ENCODE results near the gene NUB1.

Gene NUB1

GRCh38 chr7:151406051-151406875, 64.7 kb downstream of the NUB1 start:
- no peak for DNase-seq

DNA sequence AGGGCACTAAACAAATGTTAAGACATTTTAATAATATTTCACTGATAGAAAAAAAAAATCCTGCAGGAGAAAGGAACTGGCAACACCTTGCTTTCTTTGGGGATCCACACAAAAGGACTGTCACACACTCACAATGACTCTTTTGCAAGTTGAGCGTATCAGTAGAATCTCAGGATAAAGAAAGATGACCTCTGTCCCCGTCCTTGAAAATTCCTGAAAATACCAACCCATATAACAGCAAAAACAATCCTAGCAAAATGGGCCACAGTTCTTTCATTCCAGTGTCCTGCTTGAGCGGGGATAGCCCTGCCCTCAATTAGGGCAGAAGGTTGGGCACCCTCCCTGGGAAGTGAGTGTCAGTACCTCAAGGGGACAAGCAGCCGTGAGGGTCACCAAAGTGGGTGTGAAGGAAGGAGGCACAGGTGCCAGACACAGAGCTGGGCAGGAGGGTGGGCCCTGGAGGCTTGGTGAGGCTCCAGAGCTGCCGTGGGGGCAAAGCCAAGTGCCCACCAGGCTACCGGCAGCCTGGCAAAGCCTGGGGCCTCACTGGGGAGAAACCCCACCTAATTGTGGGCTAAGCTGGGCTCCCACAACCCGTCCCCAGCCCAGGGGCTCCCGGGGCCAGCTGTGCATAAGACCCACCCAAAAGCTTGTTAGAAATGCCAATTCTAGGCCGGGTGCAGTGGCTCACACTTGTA, 65.4 kb downstream of the NUB1 start:
- DNase-seq: no peak

DNA sequence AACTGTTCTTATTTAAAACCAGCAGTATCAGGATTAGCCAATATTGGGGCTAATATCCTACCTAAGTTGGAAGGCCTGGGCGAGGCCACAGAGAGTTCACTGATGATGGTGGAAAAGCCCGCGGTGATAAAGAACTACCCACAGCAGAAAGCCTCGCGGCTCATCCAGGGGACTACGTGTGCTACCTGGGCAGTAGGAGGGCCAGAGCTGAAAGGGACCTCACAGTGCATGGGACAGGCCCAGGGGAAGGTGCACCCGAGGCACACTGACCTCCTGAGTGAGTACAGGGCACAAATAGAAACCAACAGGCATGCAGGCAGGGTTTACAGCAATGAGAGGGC, 66.9 kb downstream of the NUB1 start:
- no peak for DNase-seq

- no peak for DNase-seq
These were observed 67.4 kb downstream of the NUB1 start for GRCh38 chr7:151408839-151409666.

DNA sequence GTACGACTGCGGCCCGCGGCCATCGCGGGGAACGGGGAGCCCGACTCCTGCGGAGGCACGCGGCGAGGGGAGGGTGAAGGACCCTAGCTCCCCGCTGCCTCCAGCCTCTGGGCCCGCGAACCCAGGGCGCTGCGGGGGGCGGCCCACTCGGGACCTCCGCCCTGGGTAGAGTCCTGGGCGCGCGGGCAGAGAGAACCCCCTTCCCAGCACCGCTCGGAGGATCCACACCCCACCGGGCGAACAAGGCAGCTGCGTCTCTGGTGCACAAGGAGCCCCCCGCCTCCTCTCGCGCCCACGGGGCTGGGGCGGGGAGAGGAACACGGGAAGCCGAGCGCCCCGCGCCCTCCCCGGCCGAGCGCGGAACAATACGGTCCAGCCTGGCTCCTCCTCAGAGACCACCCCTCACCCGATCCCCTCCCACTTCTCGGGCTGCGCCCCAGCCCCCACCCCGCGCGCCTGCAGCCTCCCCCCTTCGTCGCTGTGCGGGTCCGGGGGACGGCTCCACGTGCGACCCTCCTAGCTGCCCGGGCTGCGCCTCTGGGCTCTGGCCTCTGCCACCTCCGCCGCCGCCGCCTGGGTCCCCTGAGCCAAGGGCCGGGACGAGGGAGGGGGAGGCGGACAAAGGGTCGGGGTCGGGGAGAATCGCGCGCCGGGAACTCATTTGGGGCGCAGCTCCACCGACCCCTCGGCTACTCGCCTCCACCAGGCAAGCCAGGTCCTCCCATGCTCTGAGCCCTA, 68.2 kb downstream of the NUB1 start, which contains the start of gene WDR86:
Gene WDR86, minus strand, starts transcription at position 372 of the 738 bp plus-strand sequence. CDS start 449 bp downstream, outside the sequence.
- DNase-seq: no peak

DNA sequence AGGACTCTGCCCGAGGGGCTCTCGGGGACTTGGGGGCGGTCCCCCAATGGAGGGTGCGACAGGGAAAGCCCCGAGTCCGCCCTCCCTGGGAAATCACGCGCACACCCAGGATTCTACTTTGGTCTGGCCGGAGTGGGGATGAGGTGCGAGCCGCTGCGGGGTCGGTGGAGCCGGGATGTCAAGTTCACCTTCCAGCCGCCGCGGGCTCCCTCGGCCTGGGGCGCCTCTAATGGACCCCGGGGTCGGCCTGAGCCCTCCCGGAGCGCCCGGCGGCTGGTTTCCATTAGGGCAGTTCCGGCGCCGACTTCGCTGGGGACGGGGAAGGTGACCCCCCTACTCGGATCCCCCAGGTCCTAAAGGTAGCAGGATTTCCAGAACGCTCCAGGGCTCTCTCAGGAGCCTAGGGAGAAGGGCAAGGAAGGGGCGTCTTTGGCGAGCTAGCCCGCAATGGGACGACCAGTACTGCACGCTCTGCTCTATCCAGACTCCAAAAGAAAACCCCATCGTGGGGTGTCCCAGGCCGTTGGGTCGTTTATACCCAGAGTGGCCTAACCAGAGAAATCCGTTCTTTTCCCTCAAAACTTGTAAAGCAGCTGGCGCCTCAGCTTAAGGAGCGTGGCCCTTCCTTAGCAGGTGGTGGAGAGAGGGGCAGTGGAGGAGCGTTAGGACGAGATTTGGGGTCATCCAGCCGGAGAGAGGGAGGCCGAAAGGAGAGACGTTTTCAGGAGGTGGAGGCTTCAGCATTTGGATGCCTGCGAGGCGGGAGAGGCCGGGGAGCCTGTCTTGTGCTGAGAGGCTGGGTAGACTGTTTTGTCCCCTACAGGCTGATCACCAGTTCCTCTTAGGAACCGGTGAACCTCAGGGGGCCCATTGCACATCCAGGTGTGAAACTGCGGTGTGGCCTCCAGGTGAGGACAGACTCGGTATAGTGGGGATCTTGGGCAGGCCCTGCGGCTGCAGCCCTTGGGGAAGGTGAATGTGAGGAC, 69.1 kb downstream of the NUB1 start:
- no peak for DNase-seq

GRCh38 chr7:151411551-151411950, 69.9 kb downstream of the NUB1 start:
- no peak for DNase-seq

DNA sequence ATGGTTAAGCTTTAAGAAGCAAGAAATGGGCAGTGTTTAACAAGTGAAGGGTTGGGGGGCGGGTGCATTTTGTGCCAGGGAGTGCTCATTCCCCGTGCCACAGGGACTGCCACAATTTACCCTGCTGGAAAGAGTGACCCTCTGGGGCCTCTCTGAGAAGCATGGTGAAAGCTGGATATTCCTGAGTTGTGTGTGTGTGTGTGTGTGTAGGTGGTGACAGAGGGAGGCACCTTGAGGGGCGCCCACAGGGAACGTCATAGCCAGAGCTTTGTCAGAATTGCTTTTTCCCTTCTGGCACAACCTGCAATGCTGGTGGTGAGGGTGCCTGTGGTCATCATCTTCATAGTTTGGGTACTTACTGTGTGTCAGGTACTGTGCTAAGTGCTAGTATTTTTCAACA, 70.7 kb downstream of the NUB1 start:
- DNase-seq: no peak

DNA sequence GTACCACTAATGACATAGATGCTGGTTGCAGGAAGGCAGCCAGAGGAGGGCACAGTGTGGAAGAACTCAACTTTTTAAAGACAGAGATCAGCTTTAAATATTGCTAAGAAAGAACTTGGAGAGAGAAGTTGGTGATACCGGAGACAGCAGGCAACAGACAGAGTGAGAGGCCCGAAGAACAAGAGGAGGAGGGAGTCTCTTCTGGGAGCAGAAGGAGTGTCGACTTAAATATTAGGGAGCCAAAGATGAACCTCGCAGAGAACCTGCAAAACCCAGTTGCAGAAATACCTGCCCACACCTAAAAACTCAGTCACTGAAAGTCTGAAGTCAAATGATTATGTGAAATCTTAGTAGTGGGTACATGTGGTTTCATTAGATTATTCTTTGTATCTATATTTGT, 71.6 kb downstream of the NUB1 start:
- DNase-seq: no peak

- DNase-seq: no peak
These were observed 73.9 kb downstream of the NUB1 start for GRCh38 chr7:151415375-151416105.

- DNase-seq: no peak
These were observed 74.7 kb downstream of the NUB1 start for GRCh38 chr7:151416112-151416940.

DNA sequence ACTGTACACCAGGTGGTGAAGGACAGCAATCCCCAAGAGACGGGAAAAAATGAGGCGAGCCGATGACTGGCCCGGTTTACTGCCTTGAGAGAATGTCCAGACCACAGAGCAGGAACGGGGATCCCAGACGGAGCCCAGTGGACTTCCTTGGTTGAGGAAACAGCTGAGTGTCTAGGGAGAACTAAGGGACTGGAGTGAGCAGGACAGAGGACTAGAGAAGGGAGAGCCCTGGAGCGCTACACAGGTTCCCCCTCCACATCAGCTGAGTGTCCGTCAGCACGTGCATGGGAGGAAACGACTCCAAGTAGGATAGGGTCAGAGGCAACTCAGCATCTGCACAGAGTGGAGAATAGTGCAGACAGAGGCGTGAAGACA, 75.3 kb downstream of the NUB1 start:
- DNase-seq: no peak

GRCh38 chr7:151420144-151420543, 78.5 kb downstream of the NUB1 start:
- DNase-seq: no peak

- DNase-seq: no peak
These were observed 80.6 kb downstream of the NUB1 start for GRCh38 chr7:151422212-151422611.

- no peak for DNase-seq
These were observed 81.6 kb downstream of the NUB1 start for GRCh38 chr7:151423226-151423625.

GRCh38 chr7:151423936-151424335, 82.3 kb downstream of the NUB1 start:
- no peak for DNase-seq

GRCh38 chr7:151424799-151425198, 83.2 kb downstream of the NUB1 start:
- no peak for DNase-seq

DNA sequence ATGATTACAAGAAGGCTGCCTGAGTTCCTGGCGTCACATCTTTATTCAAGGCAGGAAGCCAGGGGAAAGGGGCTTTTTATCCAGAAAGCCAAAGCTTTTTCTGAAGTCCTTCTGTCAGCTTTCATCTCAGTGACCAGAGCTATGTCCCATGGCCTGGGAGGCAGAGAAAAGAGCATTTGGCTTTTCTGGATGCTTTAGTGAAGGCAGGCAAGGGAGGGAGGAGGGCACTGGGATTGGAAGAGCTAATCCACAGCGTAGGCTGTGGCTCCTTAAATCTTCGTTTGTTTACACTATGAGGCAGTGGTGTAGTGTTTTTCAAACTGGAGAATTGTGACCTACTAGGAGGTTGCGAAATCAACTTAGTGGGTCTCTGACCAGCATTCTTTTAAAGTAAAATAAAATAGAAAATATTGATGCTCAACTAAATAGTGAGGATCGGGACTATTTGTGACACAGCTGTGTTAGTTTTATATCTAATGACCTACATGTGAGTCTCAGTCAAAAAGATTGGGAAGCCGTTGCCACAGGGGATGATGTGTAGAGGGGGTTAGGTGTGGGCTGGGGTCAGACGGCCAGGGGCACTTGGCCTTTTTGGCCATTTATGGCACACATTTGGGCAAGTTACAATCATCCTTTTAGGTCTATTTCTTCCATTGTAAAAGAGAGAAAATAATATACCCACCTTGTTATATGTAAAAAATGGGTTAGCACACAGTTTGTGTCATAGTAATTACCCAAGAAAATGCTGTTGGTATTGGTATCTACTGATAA, 84.2 kb downstream of the NUB1 start:
- no peak for DNase-seq

DNA sequence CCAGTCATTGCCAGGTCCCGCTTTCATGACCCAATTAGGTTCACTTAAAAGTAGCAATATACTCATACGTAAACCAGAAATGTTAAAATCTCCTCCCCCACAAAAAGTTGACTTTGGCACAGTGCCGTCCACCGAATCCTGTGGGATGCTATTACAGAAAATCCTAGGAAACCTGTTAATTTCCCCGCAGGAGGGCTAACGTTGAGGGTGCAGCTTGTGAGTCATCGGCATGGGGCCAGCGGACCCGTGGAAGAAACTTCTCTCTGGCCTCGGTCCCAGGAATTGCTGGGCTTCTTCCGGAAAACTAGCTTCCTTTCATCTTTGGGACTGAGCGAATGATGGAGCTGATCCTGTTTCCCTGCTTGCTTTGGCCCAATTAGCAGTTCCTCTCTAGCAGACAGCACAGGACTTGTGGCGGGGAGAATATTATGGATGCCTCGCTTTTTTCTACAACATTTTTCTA, 84.9 kb downstream of the NUB1 start:
- DNase-seq: peak; percentile 28

Data from DMS 273 treated with DMSO at 0.1 percent for 48 hours (cell line).